Measurements from ENCODE around the gene ZRANB1. TPM values are rescaled to one million over a fixed set of nuclear protein-coding genes. Genes with fewer than 3 reads are reported as not detected.
A peak's percentile ranks its signal among the peaks of the same experiment; 100 is the strongest.
"Not testable (repeated sequence)": the region's sequence is repeated elsewhere in the genome, so short reads cannot be mapped to it uniquely, and the experiment has no call there.

ZRANB1 gene
- total RNA-seq, 1 donor from 2014 or later, result 20.8 TPM

DNA sequence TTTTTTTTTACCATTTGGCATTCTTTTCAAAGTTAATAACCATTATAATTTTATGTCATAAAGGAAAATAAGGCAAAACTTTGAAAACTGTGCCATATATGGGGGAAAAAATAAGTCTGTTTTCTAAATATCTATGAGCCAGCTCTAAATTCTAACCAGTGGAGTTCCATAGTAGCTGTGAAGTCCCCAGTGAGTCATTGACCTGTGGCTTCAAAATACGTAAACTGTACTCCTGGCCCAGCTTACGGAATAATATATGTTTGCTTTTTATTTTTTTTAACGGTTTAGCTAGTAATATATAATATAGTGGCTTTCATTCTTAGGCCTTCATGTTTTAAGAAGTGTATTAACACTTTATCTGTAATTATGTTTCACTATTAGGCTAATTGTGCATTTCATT is 20.5 kb downstream of the ZRANB1 start:
- DNase-seq (ENCODE audit: low read depth in 2 of 2), result no peak

DNA sequence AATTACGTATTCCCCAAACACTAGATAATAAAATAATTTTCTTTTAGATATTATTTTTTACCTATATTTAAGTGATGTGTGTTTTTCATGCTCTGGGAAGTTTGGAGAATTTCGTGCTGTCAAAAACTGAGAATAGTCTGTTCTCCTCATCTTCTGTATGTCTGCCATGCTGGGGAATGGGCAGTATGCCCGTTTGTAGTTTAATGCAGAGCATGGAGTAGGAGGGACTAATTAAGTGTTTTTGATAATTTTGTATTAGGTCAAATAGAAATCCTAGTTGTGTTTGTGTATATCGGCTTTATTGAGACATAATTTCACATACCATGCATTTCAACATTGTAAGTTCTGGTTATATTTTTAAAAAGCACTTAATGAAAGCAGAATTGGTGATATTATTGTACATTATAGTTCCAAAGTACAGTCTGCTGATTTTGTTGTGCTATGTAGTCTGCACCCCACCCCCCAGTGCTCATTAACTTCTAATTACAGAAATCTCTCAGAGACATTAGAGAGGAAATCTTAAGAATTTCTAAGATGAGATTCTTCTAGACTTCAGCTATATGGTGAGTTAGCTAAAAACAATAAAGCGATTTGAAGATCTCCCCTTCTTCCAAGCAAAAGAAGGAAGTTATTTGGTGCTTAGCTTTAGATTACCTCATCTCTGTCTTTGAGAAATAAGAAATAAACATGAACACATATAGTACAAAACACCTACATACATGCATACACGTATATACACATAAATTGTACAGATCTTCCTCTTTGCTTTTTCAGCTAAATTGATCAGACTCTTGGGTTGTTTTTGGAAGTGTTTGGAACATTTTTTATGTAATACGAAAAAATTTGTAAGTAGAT is 22.2 kb downstream of the ZRANB1 start:
- DNase-seq (ENCODE audit: low read depth in 2 of 2), result no peak

DNA sequence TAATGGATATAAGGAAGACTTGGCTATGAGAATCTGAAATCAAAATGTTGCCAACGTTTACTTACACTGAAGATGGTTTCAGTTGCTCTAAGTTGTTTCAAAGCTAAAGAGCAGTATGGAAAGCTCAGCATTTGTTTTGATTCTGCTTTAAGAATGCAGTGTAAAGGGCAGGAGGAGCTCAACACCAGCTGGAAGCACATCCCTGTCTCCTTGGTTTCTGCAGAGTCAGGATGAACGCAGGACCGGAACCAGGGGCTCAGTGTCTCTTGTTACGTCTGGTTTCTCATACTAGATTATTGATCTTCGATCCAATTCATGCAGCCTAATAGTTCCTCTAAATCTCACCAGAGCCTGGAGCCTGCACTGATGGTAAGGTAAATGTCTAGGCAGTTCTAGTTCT is 24.1 kb downstream of the ZRANB1 start:
- DNase-seq (ENCODE audit: low read depth in 2 of 2), result no peak

DNA sequence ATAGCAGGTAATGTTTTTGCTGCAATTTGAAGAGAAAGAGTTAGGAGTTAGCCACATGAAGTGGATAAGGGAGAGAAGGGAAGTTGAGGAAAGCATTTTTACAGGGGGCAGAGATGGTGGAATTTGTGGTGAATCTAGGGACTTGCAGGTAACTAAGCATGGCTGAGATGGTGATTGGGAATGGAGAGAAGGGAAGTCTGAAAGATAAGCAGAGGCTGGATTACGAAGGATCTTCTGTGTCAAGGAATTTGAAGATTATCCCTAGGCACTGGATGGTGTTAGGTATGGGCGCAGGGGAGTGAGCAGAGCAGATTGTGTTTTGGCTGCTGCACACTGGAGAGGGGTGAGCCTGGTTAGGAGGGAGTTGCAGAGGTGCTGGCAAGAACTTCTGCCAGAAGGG is 25.3 kb downstream of the ZRANB1 start:
- DNase-seq (ENCODE audit: low read depth in 2 of 2), result no peak

DNA sequence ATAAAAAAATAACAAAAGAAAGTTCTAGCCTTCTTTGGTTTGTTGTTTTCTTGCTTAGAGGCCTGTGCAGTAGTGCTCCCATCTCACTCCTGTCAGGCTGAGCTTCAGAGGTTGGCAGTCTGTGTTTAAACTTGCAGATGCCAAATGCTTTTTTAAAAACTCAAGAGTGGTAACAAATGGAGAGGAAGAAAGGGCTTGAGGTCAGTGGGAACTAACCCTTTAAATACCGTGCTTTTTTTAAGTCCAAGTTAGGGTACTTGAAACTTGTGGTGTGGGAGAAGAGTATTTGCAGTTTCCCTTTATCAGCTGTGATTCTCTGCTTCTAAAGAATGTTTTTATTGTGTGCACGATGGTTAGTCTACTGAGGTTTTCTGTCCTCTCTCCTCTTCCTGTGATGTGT is 29.4 kb downstream of the ZRANB1 start:
- DNase-seq (ENCODE audit: low read depth in 2 of 2), result no peak

DNA sequence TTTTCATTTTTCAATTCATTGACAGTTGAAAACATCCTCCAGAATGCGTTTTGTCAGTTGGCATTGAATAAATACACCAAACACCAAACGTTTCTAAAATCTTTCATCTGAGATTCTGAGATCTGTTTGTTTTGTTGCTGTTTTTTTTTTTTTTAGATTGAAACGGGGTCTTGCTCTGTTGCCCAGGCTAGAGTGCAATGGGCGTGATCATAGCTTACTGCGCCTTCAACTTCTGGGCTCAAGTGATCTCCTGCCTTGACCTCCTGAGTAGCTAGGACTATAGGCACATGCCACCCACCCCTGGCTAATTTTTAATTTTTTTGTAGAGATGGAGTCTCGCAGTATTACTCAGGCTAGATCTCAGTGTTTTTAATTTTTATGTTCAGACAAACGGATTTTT is 30.7 kb downstream of the ZRANB1 start:
- DNase-seq (ENCODE audit: low read depth in 2 of 2), result no peak

DNA sequence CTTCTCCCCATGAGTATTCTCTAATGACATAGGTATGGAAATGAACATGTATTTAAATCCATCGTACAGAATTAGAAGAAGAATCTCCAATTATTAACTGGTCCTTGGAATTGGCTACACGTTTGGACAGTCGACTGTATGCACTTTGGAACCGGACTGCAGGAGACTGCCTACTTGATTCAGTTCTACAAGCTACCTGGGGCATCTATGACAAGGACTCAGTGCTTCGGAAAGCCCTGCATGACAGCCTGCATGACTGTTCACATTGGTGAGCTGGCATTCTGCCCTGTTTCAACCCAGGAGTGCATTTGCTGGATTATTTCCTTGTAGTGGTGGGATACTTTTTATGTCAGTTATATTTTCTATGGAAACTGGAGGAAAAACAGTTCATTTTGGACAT is 32.2 kb downstream of the ZRANB1 start:
- DNase-seq (ENCODE audit: low read depth in 2 of 2), result no peak

DNA sequence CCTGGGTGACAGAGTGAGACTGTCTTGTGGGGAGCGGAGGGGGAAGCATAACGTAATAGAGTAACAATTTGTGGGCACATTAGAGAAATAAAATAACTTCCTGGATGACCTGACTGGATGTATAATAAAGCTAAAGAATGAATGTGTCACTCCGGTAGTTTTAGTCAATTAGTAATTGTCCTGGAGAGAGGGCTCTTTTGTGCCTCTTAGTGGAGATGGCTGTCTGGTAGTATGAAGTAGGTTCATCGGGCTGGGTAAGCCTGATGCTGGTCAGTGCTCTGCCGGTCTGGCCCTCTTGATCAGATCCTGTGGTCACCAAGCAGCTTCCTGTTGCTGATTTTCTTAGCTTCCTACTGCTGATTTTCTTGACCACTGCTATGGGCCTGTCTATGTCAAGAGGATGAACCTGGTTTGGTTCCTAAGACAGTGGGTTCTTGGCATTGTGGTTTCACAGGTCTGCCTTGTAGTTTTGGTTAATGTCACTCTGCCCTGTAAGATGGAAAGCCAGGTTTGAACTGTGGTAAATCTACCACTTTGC is 34.1 kb downstream of the ZRANB1 start:
- DNase-seq (ENCODE audit: low read depth in 2 of 2), result peak; percentile 31 to 78

DNA sequence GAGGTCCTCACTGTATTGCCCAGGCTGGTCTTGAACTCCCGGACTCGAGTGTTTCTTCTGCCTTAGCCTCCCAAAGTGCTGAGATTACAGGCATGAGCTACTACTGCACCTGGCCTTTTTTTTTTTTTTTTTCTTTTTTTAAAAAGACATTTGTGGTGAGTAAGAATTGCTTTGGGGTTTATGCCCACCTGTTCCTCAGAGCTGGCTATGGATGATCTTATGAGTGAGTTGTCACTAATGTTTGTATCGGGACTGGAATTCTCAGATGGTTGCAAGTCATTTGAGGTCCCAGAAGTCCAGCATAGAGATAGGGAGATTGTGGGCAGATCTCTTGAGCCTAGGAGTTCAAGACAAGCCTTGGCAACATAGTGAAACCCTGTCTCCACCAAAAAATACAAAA is 35.2 kb downstream of the ZRANB1 start:
- no peak for DNase-seq (ENCODE audit: low read depth in 2 of 2)

DNA sequence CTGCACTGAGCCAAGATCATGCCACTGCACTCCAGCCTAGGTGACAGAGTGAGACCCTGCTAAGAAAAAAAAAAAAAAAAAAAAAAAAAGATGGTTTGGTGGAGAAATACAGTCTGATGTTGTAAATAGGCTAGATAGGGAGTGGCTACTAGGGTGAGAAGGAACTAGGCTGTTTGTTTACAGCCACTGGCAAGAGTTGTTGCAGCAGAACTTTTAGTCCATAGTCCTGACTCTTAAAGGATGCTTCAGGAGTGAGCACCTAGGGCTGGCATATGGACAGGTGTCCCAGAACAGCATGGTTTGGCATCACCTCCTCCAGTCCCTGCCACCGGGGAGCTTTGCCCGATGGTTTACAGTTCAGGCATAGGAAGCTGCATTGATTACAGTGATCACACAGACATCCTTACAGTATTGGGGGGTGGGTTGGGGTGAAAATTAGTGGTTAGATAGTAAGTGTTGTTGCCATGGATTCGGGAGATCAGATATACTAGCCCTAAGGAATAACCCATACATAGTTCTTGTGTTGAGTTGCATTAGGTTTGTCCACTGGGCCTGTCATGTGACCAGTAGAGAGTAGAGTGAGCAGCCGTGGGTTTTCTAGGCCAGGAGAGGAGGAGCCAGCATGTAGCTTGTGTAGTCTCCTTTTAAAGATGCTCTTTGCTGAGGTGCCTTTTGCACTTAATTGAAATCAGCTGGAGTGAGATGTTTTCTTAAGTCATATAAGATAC is 35.9 kb downstream of the ZRANB1 start:
- no peak for DNase-seq (ENCODE audit: low read depth in 2 of 2)

DNA sequence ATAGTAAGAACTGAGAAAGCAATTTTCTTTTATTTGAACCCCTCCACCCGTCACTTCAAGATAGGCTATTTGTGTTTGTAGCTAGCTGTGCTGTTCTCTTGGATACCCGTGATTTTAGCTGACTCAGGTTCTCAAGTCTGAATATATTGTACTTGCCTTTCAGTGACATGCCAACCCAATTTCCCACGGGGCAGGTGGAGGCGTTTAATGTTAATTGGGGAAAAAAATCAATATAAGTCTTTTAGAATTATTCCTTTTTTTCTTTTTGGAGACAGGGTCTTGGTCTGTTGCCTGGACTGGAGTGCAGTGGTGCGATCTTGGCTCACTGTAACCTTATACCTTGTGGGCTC is 36.4 kb downstream of the ZRANB1 start:
- no peak for DNase-seq (ENCODE audit: low read depth in 2 of 2)

DNA sequence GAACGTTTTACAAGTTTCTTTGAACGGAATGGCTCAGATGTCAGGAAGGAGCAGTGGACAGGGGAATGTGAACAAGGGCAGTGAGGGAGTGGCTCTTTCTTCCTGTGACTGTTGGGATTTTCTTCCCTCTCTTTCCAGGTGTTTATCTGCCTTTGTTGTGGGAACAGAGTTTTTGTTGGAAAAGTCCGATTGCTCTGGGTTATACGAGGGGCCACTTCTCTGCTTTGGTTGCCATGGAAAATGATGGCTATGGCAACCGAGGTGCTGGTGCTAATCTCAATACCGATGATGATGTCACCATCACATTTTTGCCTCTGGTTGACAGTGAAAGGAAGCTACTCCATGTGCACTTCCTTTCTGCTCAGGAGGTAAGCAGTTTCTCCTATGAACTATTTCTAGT is 41.4 kb downstream of the ZRANB1 start:
- peak; percentile 87 to 95 for DNase-seq (ENCODE audit: low read depth in 2 of 2)

DNA sequence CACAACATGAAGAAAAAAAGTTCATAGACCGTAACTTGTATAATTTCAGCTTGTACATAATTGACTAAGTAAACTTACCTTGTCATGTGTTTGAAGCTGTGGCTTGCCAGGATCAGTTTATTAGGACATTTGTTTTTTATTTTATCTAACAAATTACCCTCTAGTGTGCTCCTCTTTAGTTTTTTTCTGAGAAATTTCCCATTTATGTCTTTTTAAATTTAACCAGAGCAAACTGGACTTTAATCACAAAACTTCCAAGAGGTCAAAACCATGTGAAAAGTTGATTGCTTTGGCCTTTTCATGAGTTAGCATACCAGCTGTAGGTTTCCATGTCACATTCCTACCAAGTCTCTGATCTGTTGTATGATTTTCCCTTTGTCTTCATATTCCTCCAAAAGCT is 42.5 kb downstream of the ZRANB1 start:
- no peak for DNase-seq (ENCODE audit: low read depth in 2 of 2)

DNA sequence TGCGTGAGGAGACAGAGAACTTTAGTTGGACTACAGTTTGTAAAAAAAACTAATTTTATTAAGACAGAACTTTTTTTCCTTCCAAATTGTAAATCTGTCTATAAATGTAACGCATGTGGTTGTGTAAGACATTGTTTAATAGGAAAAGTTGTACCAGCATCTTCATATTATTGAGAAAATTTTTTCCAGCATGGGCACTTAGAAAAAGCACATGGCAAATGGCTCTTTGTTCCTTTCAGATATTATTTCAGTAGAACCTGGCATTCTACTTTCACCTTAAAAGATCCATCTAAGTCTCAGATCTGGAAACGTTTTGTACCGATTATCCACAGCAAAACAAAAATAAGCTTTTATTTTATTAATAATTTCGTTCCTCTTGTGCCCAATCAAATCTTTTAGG is 43.2 kb downstream of the ZRANB1 start:
- DNase-seq (ENCODE audit: low read depth in 2 of 2), result no peak

DNA sequence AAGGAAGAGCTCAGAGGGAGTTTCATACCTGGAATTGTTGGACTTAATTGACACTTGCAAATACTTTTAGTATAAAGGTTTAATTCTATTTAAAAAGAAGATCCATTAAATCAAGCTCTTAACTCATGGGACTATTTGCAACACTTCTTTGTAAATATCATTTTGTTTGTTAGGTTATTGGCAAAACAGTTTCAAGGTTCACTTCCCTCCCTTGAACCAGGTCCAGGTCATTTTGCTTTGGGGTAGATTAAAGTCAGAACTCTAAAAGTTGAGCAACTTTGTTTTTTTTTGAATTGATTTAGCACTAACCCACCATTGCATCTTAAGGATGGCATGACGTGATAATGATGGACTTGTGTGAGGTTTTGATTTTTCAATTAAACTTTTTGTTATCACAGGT is 45.9 kb downstream of the ZRANB1 start:
- no peak for DNase-seq (ENCODE audit: low read depth in 2 of 2)

DNA sequence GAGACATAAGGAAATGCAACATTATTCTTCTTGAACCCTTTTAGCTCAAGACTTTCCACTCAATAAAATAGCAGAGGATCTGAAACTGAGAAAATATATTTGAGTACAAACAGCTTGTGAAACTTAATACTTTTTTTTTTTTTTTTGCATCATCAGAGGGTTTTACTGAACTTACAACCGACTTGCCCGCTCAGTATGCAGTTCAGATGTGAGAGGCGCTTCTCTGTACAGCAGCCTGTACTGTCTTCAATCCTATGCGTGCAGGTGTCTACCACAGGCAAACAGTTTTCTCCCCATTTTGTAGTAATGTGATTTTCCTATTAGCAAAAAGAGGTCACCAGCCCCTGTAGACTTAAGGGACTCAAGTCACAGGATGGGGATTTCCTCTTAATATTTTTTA is 46.8 kb downstream of the ZRANB1 start:
- not testable (repeated sequence) for DNase-seq (ENCODE audit: low read depth in 2 of 2)

DNA sequence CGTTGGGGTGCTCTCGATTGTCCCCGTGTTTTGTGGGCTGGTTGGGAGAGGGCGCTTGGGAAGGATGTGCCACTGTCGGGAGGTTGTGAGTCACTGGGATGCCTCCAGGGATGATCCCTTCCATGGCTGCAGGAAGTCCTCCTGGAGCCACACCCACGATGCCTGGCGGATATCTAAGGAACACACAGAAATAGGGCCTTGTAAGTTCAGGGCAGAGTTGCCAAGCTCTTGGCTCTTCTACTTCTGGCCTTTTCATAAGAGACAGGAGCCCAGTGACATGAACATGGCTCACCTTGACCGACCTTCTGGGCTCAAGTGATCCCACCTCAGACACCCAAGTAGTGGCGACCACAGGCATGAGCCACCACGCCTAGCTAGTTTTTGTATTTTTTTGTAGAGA is 47.6 kb downstream of the ZRANB1 start:
- DNase-seq (ENCODE audit: low read depth in 2 of 2), result no peak

DNA sequence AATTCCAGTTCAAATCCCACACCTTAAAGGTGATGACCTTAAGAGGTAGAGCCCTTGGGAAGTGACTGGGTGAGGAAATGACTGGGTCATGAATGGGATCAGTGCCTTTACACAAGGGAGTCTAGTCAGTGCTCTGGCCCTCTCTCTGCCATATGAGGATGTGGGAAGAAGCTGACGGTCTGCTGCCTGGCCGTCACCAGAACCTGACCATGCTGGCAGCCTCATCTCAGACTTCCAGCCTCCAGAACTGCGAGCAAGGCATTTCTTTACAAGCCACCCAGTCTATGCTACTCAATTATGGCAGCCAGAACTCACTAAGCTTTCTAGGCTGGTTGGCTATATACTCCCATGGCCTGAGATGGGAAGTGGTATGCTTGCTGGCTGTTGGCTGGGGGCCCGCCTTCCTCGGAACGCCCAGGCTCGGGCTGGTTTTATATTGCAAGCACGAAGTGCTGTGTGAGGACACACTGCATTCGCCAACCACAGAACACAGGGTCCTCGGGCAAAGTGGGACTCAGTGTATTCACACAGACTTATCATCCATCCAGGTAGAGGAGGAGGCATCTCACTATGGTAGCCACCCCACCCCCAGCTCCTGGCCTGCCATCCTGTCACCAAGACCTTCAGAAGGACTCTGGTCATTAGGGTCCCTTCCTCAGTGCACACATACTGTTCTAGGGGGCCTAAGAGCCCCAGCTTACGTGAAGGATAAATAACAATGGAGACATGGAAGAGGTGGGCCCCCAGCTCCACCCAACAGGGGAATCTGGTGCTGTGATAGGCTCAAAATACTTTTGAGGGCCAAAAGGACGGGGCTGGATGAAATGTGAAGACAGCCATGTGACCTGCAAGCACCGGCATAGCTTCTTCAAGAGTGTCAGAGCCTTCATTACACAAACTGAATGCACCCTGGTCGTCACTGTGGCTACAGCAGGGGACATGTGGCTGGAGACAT is 49.0 kb downstream of the ZRANB1 start:
- no peak for DNase-seq (ENCODE audit: low read depth in 2 of 2)

DNA sequence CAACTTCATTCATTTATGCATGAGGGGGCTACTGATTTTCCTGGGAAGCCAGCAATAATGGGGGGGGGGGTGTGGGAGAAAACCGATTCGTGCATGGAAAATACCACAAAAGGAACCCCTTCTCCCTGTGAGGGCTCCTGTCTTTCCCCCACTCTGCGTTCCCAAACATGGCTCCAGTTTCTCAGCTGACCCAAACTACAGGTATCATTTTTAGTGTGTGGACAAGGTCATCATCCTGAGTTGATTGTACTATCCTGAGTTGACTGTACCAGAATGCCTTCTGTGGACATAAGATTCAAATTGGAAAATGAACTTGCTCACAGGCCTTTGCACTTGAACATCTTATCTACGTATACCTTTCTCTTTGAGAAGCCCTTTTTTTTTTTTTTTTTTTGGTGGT is 49.9 kb downstream of the ZRANB1 start:
- no peak for DNase-seq (ENCODE audit: low read depth in 2 of 2)

DNA sequence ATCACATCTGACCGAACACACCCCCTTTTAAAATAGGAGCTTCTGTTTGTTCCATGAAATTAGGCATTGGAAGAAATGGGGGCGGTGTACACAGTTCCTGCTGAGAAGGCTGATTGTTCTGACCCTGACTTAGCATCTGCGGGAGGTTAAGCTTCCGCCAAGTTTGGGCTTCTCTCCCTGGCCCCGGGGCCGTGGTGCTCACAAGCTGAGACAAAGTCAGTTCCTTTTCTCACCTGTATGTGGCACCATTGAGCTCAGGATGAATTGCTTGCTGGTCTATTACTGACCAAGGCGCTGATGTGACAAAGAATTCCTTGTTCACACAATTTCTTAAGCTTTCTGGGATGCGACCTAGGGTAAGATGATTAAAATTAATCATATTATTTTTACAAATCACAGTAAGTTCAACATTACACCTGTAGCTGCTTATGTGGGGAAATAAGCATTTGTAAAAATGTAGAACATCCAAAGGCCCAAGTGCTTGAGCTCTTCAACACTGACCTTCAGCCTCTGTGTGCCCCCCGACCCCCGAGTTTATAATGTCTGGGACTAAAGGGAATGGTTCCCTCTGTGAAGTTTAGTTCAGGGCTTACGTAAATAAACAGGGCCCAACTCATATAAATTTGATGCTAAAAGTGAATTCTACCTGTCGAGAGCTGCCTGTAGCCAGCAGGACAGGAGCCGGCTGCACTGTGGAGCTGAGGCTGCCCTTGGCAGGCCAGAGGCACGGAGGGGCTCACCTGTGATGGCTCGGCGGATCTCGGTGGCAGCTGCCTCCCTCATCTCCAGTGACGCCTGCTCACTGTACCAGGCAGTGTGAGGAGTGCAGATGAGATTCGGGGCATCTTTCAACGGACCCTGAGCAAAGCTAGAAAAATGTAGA is 50.8 kb downstream of the ZRANB1 start:
- peak; percentile 64 to 65 for DNase-seq (ENCODE audit: low read depth in 2 of 2)

DNA sequence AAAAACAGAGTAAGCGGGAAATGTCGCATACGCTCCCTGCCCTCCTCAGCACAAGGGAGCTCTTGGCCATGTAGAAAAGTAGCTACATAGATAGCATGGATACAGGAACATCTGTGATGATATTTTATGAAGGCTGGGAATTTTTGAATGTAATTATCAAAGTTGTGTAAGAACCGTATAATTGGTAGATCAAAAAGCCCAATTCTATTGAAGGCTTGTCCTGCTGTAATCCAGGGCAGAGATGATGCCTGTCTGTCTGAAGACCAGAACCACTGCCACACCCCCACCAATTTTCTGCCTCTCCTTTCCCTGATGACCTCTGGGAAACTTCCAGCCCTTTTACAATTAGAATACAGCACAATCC is 51.4 kb downstream of the ZRANB1 start:
- no peak for DNase-seq (ENCODE audit: low read depth in 2 of 2)

Measured in lung microvascular endothelial cell (primary cell).